CD4-positive, alpha-beta T cell (primary cell): ENCODE measurements around the gene PGM5. TPM values are rescaled to one million over a fixed set of nuclear protein-coding genes. Genes with fewer than 3 reads are reported as not detected.

Experiments
- ATAC-seq: fragments of 200-7000 bp; cut with Tn5 transposase; one replicate; pipeline ENCODE4 v1.10.0; 2022; ENCODE audit warnings: mild to moderate bottlenecking; ENCODE audit not compliant: poor library complexity
- CTCF ChIA-PET: fragments of 350-600 bp; sonication (Branson Sonifier 250); formaldehyde crosslinking; loops from one replicate; lab custom pipeline; 2021; ENCODE audit warnings: antibody characterized with exemption, inconsistent platforms; lab: Charles Lee
- POLR2A ChIA-PET: fragments of 350-600 bp; sonication (Branson Sonifier 250); formaldehyde crosslinking; loops from one replicate; lab custom pipeline; 2021; ENCODE audit warnings: antibody characterized with exemption, inconsistent platforms; lab: Charles Lee
- DNase-seq, 14 experiments: peaks; one replicate each; pipeline ENCODE4 v3.0.0-alpha.2; 2013 to 2020; ENCODE audit warnings: mixed read lengths in 2 of 14
- H3K27ac ChIP-seq, 2 donors: one replicate each; pipeline versions ENCODE4 v1.5.1 to v1.7.0; 2013; ENCODE audit warnings: low read length in 2 of 2, low read depth in 1 of 2, mild to moderate bottlenecking in 1 of 2
- H3K27me3 ChIP-seq, 2 experiments: 1 replicate in 1 of 2; 2 replicates in 1 of 2; pipeline versions ENCODE4 v1.6.1 to v1.7.0; 2013; ENCODE audit warnings: low read length in 2 of 2, control low read depth in 1 of 2, mild to moderate bottlenecking in 1 of 2, moderate library complexity in 1 of 2; ENCODE audit not compliant: insufficient read depth in 2 of 2, control insufficient read depth in 1 of 2
- H3K36me3 ChIP-seq: one replicate; pipeline ENCODE4 v1.6.1; 2013; ENCODE audit warnings: low read length, control low read depth; ENCODE audit not compliant: insufficient read depth
- H3K4me1 ChIP-seq: one replicate; pipeline ENCODE4 v1.6.1; 2013; ENCODE audit warnings: low read length, control low read depth; ENCODE audit not compliant: insufficient read depth
- H3K4me3 ChIP-seq: one replicate; pipeline ENCODE4 v1.5.1; 2013; ENCODE audit warnings: mild to moderate bottlenecking, low read length, moderate library complexity
- H3K9me3 ChIP-seq, 2 experiments: 1 replicate in 1 of 2; 2 replicates in 1 of 2; pipeline versions ENCODE4 v1.6.1 to v1.7.0; 2013; ENCODE audit warnings: low read length in 2 of 2, mild to moderate bottlenecking in 2 of 2, control low read depth in 1 of 2, moderate library complexity in 1 of 2; ENCODE audit not compliant: control insufficient read depth in 1 of 2, insufficient read depth in 1 of 2
- H3K27ac Mint-ChIP-seq: one replicate; pipeline ENCODE4 v1.8.0; 2020; ENCODE audit warnings: mixed read lengths
- H3K27me3 Mint-ChIP-seq: one replicate; pipeline ENCODE4 v1.8.0; 2021; ENCODE audit warnings: mixed read lengths
- H3K36me3 Mint-ChIP-seq: one replicate; pipeline ENCODE4 v1.8.0; 2021; ENCODE audit warnings: low read depth, mixed read lengths
- H3K4me1 Mint-ChIP-seq: one replicate; pipeline ENCODE4 v1.8.0; 2021; ENCODE audit warnings: low read depth, mixed read lengths
- H3K4me3 Mint-ChIP-seq: one replicate; pipeline ENCODE4 v1.8.0; 2020; ENCODE audit warnings: mild to moderate bottlenecking, mixed read lengths
- H3K9me3 Mint-ChIP-seq: one replicate; pipeline ENCODE4 v1.8.0; 2020; ENCODE audit warnings: mixed read lengths
- intact Hi-C, 2 experiments: fragments of 100-400 bp; cut with DNase I in 1 of 2; cut with micrococcal nuclease in 1 of 2; formaldehyde crosslinking; loops; one replicate each; pipeline versions ENCODE4 v1.15.1 to v1.9.0; 2023 to 2025; cut with DNase I, micrococcal nuclease
- total RNA-seq, 174 experiments: library from RNA in 2 of 174; stranded (reverse) in 2 of 174; gene quantifications; one replicate each; pipeline ENCODE4 v1.2.3 and lab custom pipeline; 2021 to 2026
- TF ChIP-seq, protein P1 (sequence below): fragments of 200-600 bp; IDR thresholded peaks from one replicate; pipeline ENCODE4 v1.8.0; 2022; ENCODE audit warnings: antibody characterized with exemption, mild to moderate bottlenecking

Gene PGM5
- total RNA-seq, 2 experiments from 2014 or later = not detected

DNA sequence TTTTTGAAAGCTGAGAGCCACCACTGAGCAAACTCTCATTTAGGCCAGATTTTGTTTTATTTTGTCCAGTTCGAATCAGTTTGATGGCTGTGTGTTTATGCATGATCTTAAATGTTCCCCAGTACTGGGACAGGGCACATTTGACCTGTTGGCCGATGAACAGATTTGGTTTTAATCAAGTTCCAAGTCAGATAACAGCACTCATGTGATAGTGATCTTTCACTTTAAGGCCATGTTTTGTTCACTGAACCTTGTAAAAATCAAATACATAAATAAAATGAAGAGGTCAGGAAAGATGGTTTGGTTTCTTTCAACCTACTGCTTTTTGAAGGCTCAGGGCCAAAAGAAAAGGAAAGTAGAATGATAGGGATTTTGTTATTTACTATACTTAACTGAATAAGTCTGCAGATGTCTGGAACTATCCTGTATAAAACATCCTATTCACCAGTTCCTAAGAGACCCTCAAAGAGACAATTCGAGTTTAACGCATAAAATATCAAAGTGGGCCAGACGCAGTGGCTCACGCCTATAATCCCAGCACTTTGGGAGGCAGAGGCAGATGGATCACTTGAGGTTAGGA is 77.2 kb downstream of the PGM5 start:
- Histone ChIP-seq H3K4me1 (no peaks in the 10 kb centered on the region), H3K4me3 (no peak overlapping the region), H3K27me3 (peaks cover 0 to 6% of the 10 kb centered on the region in 2 experiments), H3K27ac (no peak overlapping the region), H3K9me3 (no peaks in the 10 kb centered on the region), H3K36me3 (no peaks in the 10 kb centered on the region)
- TF ChIP-seq, protein P1, sequence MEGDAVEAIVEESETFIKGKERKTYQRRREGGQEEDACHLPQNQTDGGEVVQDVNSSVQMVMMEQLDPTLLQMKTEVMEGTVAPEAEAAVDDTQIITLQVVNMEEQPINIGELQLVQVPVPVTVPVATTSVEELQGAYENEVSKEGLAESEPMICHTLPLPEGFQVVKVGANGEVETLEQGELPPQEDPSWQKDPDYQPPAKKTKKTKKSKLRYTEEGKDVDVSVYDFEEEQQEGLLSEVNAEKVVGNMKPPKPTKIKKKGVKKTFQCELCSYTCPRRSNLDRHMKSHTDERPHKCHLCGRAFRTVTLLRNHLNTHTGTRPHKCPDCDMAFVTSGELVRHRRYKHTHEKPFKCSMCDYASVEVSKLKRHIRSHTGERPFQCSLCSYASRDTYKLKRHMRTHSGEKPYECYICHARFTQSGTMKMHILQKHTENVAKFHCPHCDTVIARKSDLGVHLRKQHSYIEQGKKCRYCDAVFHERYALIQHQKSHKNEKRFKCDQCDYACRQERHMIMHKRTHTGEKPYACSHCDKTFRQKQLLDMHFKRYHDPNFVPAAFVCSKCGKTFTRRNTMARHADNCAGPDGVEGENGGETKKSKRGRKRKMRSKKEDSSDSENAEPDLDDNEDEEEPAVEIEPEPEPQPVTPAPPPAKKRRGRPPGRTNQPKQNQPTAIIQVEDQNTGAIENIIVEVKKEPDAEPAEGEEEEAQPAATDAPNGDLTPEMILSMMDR = no peak
- no peak overlapping the region for H3K27ac Mint-ChIP-seq
- CTCF ChIA-PET = no interaction called here
- no peaks in the 10 kb centered on the region for H3K36me3 Mint-ChIP-seq
- DNase-seq (no peak), ATAC-seq (no peak)
- H3K27me3 Mint-ChIP-seq = peaks cover 21% of the 10 kb centered on the region
- POLR2A ChIA-PET = no interaction called here
- intact Hi-C loops = loop anchor here in 1 of 2 experiments (5.0 kb wide), 1 partner anchor 49 kb away; no protein-coding TSS in a partner anchor
- H3K4me3 Mint-ChIP-seq = no peak overlapping the region
- H3K4me1 Mint-ChIP-seq = no peaks in the 10 kb centered on the region
- H3K9me3 Mint-ChIP-seq = no peaks in the 10 kb centered on the region

DNA sequence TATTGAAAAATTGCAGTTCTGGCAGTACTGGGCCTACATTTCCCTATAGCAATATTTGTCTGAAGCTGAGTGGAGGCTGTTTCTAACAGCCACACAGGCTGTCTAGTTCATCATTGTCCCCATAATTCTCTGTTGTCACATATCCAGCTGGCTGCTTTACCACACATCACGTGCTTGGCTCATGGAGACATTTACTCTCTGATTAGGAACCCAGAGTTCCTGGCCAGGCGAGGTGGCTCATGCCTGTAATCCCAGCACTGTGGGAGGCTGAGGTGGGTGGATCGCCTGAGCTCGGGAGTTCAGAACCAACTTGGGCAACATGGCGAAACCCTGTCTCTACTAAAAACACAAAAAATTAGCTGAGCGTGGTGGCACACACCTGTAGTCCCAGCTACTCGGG is 81.4 kb downstream of the PGM5 start:
- CTCF ChIA-PET = no interaction called here
- H3K4me3 Mint-ChIP-seq = no peak overlapping the region
- no peaks in the 10 kb centered on the region for H3K36me3 ChIP-seq
- H3K36me3 Mint-ChIP-seq = no peaks in the 10 kb centered on the region
- no peaks in the 10 kb centered on the region for H3K4me1 Mint-ChIP-seq
- peaks cover 21% of the 10 kb centered on the region for H3K27me3 Mint-ChIP-seq
- POLR2A ChIA-PET = no interaction called here
- ATAC-seq (no peak), DNase-seq (no peak)
- H3K9me3 ChIP-seq = no peaks in the 10 kb centered on the region
- H3K9me3 Mint-ChIP-seq = peaks cover 9% of the 10 kb centered on the region
- peaks cover 0 to 6% of the 10 kb centered on the region in 2 experiments for H3K27me3 ChIP-seq
- intact Hi-C loops = no loop called here
- H3K4me1 ChIP-seq = no peaks in the 10 kb centered on the region
- TF ChIP-seq, protein P1 = no peak
- no peak overlapping the region for H3K27ac Mint-ChIP-seq
- no peak overlapping the region for H3K27ac ChIP-seq
- H3K4me3 ChIP-seq = no peak overlapping the region

DNA sequence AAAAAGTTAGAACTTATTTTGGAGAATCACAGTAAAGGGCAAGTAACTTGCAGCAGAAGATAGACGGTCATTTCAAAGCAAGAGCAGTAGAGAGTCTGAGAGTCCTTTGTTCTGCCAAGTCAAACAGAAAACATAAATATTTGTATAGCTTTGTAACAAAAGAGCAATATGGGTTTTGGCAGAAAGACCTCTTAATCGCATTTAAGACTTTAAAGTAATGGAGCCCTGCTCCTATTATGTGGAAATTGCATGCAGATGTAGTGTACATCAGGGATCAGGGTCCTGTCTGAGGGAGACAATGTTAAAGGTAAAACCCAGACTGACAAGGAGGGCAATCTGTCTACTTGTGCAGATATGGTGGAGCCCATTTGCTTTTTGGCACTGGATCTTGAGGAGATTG is 87.2 kb downstream of the PGM5 start:
- CTCF ChIA-PET = no interaction called here
- Mint-ChIP-seq H3K4me1 (no peaks in the 10 kb centered on the region), H3K27me3 (peaks cover 11% of the 10 kb centered on the region), H3K36me3 (no peaks in the 10 kb centered on the region), H3K4me3 (no peak overlapping the region), H3K9me3 (peaks cover 9% of the 10 kb centered on the region), H3K27ac (no peak overlapping the region)
- no peaks in the 10 kb centered on the region for H3K27me3 ChIP-seq
- TF ChIP-seq, protein P1 = no peak
- H3K27ac ChIP-seq = no peak overlapping the region
- no peaks in the 10 kb centered on the region for H3K4me1 ChIP-seq
- intact Hi-C loops = loop anchor here in 1 of 2 experiments (10.0 kb wide), 1 partner anchor 61 kb away; no protein-coding TSS in a partner anchor
- H3K36me3 ChIP-seq = no peaks in the 10 kb centered on the region
- POLR2A ChIA-PET = no interaction called here
- H3K4me3 ChIP-seq = no peak overlapping the region
- no peaks in the 10 kb centered on the region for H3K9me3 ChIP-seq
- ATAC-seq (no peak), DNase-seq (no peak)
